ENCODE data around the gene TPRA1. TPM values are rescaled to one million over a fixed set of nuclear protein-coding genes. Genes with fewer than 3 reads are reported as not detected.
"Not testable (repeated sequence)": the region's sequence is repeated elsewhere in the genome, so short reads cannot be mapped to it uniquely, and the experiment has no call there.

TPRA1 gene
- total RNA-seq, 1 experiment from 2014 or later: 47.0 TPM

DNA sequence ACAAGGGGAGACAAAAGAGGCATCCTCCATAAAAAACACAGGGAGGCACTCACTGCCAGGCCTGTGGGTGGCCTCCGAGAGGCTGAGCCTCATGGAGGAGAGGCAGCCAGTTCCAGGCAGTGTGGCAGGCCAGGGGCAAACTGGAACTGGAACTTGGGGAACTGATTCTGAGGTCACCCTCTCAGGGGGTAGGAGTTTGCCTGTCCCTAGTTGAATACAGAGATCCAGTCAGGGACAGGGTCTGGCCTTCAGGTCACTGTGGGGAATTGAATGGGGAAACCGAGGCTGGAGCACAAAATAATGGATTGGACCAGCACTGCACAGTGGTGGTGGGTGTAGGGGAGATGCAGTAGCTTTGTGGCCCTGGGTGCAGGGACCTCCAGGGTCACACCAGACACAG lies 58.7 kb downstream of the TPRA1 start:
- ChIA-PET POLR2A (interaction anchor here (0.6 kb wide), 1 partner anchor 20 kb away, joined by 3 read pairs; no protein-coding TSS in a partner anchor), CTCF (interaction anchor here (1.2 to 1.8 kb wide), 2 partner anchors 13 to 16 kb away, joined by 3 to 6 read pairs; no protein-coding TSS in a partner anchor)
- BruUV-seq (replicated peaks): no TSS peak
- H3K27ac Mint-ChIP-seq (ENCODE audit: low read depth, unreplicated experiment): no peak overlapping the region
- no peak overlapping the region for H3K4me3 Mint-ChIP-seq (ENCODE audit: unreplicated experiment)
- H3K36me3 Mint-ChIP-seq (ENCODE audit: insufficient read depth, unreplicated experiment): no peaks in the 10 kb centered on the region
- TF ChIP-seq, protein P1, sequence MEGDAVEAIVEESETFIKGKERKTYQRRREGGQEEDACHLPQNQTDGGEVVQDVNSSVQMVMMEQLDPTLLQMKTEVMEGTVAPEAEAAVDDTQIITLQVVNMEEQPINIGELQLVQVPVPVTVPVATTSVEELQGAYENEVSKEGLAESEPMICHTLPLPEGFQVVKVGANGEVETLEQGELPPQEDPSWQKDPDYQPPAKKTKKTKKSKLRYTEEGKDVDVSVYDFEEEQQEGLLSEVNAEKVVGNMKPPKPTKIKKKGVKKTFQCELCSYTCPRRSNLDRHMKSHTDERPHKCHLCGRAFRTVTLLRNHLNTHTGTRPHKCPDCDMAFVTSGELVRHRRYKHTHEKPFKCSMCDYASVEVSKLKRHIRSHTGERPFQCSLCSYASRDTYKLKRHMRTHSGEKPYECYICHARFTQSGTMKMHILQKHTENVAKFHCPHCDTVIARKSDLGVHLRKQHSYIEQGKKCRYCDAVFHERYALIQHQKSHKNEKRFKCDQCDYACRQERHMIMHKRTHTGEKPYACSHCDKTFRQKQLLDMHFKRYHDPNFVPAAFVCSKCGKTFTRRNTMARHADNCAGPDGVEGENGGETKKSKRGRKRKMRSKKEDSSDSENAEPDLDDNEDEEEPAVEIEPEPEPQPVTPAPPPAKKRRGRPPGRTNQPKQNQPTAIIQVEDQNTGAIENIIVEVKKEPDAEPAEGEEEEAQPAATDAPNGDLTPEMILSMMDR (IDR thresholded peaks at IDR 0.05; ENCODE audit: unreplicated experiment): no peak
- intact Hi-C loops (cut with micrococcal nuclease): no loop called here
- DNase-seq (ENCODE audit: unreplicated experiment): no peak
- peaks cover 16% of the 10 kb centered on the region for H3K27me3 Mint-ChIP-seq (ENCODE audit: insufficient read depth, unreplicated experiment)
- H3K4me1 Mint-ChIP-seq (ENCODE audit: insufficient read depth, unreplicated experiment): no peaks in the 10 kb centered on the region
- H3K9me3 Mint-ChIP-seq (ENCODE audit: unreplicated experiment): no peaks in the 10 kb centered on the region

DNA sequence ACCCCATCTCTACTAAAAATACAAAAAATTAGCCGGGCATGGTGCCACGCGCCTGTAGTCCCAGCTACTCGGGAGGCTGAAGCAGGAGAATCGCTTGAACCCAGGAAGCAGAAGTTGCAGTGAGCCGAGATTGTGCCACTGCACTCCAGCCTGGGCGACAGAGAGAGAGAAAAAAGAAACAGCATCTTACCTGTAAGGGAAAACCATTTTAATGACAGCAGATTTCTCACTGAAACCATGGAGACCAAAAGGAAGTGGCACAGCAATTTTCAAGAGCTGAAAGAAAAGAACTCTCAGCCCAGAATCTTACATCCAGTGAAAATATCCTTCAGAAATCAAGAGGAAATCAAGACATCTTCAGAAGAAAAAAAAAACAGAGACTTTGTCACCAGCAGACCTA lies 59.7 kb downstream of the TPRA1 start:
- BruUV-seq (replicated peaks); H3K4me3 Mint-ChIP-seq (ENCODE audit: unreplicated experiment); H3K36me3 Mint-ChIP-seq (ENCODE audit: insufficient read depth, unreplicated experiment); H3K27me3 Mint-ChIP-seq (ENCODE audit: insufficient read depth, unreplicated experiment); H3K9me3 Mint-ChIP-seq (ENCODE audit: unreplicated experiment); H3K27ac Mint-ChIP-seq (ENCODE audit: low read depth, unreplicated experiment); DNase-seq (ENCODE audit: unreplicated experiment); CTCF ChIA-PET; intact Hi-C loops (cut with micrococcal nuclease); H3K4me1 Mint-ChIP-seq (ENCODE audit: insufficient read depth, unreplicated experiment); POLR2A ChIA-PET: not testable (repeated sequence)

DNA sequence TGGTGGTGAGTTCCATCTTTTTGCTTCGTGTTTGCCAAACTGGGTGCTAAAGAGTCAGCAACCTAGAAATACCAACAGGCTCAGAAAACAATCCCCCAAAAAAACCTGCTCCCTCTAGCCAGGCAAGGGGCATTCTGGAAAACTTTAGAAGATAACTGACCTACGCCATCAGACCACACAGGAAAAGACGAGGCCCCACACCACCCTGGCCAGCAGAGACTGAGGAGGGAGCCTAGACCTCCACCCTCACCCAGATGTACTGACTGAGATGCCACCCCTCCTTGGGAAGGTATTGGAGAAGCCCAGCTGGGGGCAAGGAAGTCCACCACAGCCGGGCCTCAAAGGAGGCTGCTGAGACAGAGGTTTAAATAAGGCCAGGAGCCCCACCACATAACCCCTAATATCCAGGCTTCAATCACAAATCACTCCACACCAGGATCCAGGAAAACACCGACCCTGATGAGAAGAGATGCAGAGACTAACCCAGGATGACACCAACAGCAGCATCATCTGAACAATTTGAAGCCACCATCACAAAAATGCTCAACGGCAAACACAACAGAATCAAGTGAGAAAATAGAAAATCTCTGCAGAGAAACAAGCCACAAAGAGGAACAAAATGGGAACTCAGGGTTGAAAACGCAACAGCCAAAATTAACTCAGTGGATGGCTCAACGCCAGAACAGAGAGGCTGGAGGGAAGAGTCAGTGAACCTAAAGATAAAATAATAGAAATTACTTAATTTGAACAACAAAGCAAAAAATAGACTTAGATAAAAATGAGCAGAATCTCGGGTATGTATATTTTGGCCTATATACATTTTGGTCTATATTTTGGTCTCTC lies 61.0 kb downstream of the TPRA1 start:
- CTCF ChIA-PET: interaction anchor here (0.7 to 0.8 kb wide), 2 partner anchors 15 to 850 kb away, joined by 3 to 4 read pairs; no protein-coding TSS in a partner anchor
- DNase-seq (ENCODE audit: unreplicated experiment): no peak
- BruUV-seq (replicated peaks): no TSS peak
- Mint-ChIP-seq H3K4me1 (ENCODE audit: insufficient read depth, unreplicated experiment) (peaks cover 8% of the 10 kb centered on the region), H3K27me3 (ENCODE audit: insufficient read depth, unreplicated experiment) (no peaks in the 10 kb centered on the region), H3K36me3 (ENCODE audit: insufficient read depth, unreplicated experiment) (no peaks in the 10 kb centered on the region), H3K9me3 (ENCODE audit: unreplicated experiment) (no peaks in the 10 kb centered on the region), H3K4me3 (ENCODE audit: unreplicated experiment) (no peak overlapping the region), H3K27ac (ENCODE audit: low read depth, unreplicated experiment) (no peak overlapping the region)
- TF ChIP-seq, protein P1 (IDR thresholded peaks at IDR 0.05; ENCODE audit: unreplicated experiment): no peak
- intact Hi-C loops (cut with micrococcal nuclease): no loop called here
- POLR2A ChIA-PET: no interaction called here

DNA sequence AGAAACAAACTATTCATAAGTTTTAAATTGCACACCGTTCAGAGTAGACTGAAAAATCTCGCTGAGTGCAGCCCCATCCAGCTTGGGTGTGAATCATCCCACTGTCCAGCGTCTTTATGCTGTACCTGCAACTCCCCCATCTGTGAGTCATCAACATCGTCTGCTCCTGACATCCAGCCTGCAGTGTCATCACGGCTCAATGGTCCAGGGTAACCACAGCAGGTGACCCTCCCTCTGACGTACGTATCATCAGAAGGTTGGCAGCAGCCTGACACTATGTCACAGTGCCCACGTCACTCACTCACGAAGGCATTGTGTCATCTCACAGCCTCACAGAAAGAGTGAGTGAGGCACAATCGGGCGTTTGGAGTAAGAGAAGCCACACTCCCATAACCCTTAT lies 65.2 kb downstream of the TPRA1 start:
- Mint-ChIP-seq H3K36me3 (ENCODE audit: insufficient read depth, unreplicated experiment) (no peaks in the 10 kb centered on the region), H3K9me3 (ENCODE audit: unreplicated experiment) (no peaks in the 10 kb centered on the region), H3K27ac (ENCODE audit: low read depth, unreplicated experiment) (no peak overlapping the region), H3K4me3 (ENCODE audit: unreplicated experiment) (no peak overlapping the region), H3K4me1 (ENCODE audit: insufficient read depth, unreplicated experiment) (peaks cover 8% of the 10 kb centered on the region), H3K27me3 (ENCODE audit: insufficient read depth, unreplicated experiment) (no peaks in the 10 kb centered on the region)
- intact Hi-C loops (cut with micrococcal nuclease): no loop called here
- BruUV-seq (replicated peaks): no TSS peak
- POLR2A ChIA-PET: interaction anchor here (0.6 kb wide), 1 partner anchor 81 kb away, joined by 3 read pairs; no protein-coding TSS in a partner anchor
- TF ChIP-seq, protein P1 (IDR thresholded peaks at IDR 0.05; ENCODE audit: unreplicated experiment): no peak
- CTCF ChIA-PET: interaction anchor here (0.6 kb wide), 1 partner anchor 12 kb away, joined by 3 read pairs; no protein-coding TSS in a partner anchor
- peak; percentile 93 for DNase-seq (ENCODE audit: unreplicated experiment)

Data from MCF 10A (cell line).